Adrenal gland (tissue), 5 donors: Measurements from ENCODE around the gene BTBD9.

Experiments used
- POLR2A ChIP-seq, 2 donors: fragments of 450-650 bp; IDR thresholded peaks; one replicate each; pipeline ENCODE4 v1.6.1; 2017; ENCODE audit warnings: antibody characterized with exemption in 2 of 2, mild to moderate bottlenecking in 2 of 2, moderate library complexity in 1 of 2
- TF ChIP-seq, protein P1 (sequence below), 6 experiments: fragments of 450-650 bp in 4 of 6; fragments of 200-600 bp in 2 of 6; sonication (generic) in 1 of 6; IDR thresholded peaks; 1 replicate in 5 of 6; 2 replicates in 1 of 6; pipeline versions ENCODE4 v1.5.1 to v1.8.0; 2016 to 2021; ENCODE audit warnings: antibody characterized with exemption in 6 of 6, mild to moderate bottlenecking in 2 of 6, moderate library complexity in 1 of 6
- donor health status: DM: no; HTN: no; CAD: no.

DNA sequence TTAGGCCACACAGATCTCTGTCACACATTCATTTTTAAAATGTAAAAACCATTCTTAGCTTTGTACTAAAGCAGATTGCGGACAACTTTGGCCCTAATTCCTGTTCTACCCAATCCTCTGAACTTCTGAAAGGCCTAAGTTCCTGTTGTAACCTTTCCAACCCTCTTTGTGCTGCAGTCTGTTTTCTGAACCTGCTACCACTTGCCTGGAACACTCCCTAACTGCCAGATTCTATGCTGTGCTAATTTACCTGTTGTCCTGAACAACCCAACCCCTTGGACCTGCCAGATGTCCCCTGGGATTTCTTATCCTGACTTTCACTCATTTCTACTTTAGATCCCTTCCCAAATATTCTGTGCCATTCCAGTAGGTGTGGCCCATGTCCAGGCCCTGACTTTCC is 421.5 kb downstream of the BTBD9 start:
- TF ChIP-seq POLR2A (IDR thresholded peaks at IDR 0.05): no peak
- TF ChIP-seq, protein P1, sequence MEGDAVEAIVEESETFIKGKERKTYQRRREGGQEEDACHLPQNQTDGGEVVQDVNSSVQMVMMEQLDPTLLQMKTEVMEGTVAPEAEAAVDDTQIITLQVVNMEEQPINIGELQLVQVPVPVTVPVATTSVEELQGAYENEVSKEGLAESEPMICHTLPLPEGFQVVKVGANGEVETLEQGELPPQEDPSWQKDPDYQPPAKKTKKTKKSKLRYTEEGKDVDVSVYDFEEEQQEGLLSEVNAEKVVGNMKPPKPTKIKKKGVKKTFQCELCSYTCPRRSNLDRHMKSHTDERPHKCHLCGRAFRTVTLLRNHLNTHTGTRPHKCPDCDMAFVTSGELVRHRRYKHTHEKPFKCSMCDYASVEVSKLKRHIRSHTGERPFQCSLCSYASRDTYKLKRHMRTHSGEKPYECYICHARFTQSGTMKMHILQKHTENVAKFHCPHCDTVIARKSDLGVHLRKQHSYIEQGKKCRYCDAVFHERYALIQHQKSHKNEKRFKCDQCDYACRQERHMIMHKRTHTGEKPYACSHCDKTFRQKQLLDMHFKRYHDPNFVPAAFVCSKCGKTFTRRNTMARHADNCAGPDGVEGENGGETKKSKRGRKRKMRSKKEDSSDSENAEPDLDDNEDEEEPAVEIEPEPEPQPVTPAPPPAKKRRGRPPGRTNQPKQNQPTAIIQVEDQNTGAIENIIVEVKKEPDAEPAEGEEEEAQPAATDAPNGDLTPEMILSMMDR (IDR thresholded peaks at IDR 0.05): no peak
